GM12892 (cell line): Measurements from ENCODE around the gene LYSMD2.

Source experiments
- POLR2A ChIP-seq: IDR thresholded peaks from 2 replicates; pipeline ENCODE4 v1.6.1; 2011; ENCODE audit warnings: low read depth, low read length, control low read depth
- POLR2AphosphoS5 ChIP-seq: IDR thresholded peaks from 2 replicates; pipeline ENCODE4 v1.6.1; 2011; ENCODE audit warnings: low read depth, low read length, control low read depth

DNA sequence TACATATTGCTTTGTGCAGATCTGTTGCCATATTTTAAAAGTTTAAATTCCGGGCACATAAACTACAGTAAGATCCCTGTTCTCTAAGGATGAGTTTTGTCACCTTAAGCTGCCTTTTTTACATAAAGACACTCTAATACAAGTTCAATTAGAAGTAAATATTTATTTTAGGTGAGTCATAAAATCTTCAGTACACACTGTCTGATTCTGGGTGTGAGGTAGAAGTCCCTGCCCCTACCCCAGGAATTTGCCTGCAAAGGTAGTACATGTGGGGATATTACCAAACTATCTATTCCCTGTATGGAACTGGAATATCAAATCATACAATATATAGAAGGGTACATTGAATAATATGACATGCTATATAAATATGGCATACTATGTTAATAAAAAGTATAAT, 49.9 kb downstream of the LYSMD2 start:
- TF ChIP-seq POLR2A (no peak), POLR2AphosphoS5 (no peak)
